ENCODE measurements around the gene ZNF732.

DNA sequence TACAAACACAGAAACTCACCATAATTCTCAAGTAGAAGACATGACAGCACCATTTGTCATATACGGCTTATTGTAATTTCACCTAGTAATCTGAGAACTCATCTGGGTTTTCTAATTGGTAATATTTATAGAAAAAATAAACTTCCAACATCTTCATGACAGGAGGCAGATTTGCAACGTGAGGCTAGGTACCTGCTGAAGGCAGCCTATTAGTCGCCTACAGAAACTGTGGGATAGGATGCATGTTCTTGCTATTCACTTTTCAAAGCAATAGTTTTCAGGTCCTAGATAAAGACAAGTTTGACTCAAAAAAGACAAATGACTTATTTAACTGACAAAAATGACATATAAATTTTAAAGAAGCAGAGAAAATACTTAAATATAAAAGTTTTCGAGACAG lies 2.9 kb downstream of the ZNF732 start:
- TF ChIP-seq CTCF (conservative IDR thresholded peaks at IDR 0.05 in 1 of 2, IDR thresholded peaks at IDR 0.05 in 1 of 2; ENCODE audit: extremely low read depth in 1 of 2, insufficient read depth in 1 of 2, low read depth in 1 of 2, low read length in 2 of 2) (no peak), EZH2 (IDR thresholded peaks at IDR 0.05; ENCODE audit: borderline replicate concordance, low read length) (no peak)
